ENCODE data around the gene SLC35F6. TPM values are rescaled to one million over a fixed set of nuclear protein-coding genes. Genes with fewer than 3 reads are reported as not detected.
A peak's percentile ranks its signal among the peaks of the same experiment; 100 is the strongest.
"Not testable (repeated sequence)": the region's sequence is repeated elsewhere in the genome, so short reads cannot be mapped to it uniquely, and the experiment has no call there.

The SLC35F6 gene
- total RNA-seq, 1 donor from 2014 or later: 65.5 TPM

DNA sequence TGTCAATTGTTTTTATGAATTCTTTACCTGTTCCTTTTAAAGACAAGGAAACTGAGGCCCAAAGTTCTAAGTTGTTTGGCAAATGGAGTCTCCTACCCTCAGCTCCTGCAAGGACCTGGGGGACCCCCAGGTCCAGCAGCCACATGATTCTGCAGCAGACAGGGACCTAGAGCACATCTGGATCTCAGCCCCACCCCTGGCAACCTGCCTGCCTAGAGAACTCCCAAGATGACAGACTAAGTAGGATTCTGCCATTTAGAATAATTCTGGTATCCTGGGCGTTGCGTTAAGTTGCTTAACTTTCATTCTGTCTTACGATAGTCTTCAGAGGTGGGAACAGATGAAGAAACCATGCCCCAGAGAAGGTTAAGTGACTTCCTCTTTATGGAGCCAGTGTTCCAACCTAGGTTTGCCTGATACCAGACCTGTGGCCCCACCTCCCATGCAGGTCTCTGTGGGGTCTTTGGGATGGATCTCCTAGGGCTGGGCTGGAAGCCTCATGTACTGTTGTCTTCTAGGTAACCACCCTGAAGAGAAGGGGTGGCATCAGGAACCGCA, 16.2 kb downstream of the SLC35F6 start:
- DNase-seq (ENCODE audit: low spot score): no peak

DNA sequence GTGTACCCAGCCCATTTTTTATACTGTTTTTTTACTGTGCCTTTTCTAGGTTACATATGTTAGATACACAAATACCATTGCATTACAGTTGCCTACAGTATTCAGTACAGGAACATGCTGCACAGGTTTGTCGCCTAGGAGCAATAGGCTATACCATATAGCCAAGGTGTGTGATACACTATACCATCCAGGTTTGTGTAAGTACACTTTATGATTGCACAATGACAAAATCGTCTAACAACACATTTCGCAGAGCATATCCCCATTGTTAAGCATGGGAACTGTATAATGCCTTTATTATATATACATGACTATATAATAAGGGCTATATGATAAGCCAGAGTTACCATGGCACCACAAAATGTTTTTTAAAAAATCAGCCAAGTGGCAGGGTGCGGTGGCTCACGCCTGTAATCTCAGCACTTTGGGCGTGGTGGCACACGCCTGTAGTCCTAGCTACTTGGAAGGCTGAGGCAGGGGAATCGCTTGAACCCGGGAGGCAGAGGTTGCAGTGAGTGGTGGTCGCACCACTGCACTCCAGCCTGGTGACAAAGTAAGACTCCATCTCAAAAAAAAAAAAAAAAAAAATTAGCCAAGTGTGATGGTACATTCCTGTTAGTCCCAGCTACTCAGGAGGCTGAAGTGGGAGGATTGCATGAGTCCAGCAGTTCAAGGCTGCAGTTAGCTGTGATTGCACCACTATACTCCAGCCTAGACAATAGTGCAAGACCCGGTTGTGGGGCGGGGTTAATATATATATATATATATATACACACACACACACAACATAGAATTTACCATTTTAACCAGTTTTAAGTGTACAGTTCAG, 19.0 kb downstream of the SLC35F6 start:
- no peak for DNase-seq (ENCODE audit: low spot score)

DNA sequence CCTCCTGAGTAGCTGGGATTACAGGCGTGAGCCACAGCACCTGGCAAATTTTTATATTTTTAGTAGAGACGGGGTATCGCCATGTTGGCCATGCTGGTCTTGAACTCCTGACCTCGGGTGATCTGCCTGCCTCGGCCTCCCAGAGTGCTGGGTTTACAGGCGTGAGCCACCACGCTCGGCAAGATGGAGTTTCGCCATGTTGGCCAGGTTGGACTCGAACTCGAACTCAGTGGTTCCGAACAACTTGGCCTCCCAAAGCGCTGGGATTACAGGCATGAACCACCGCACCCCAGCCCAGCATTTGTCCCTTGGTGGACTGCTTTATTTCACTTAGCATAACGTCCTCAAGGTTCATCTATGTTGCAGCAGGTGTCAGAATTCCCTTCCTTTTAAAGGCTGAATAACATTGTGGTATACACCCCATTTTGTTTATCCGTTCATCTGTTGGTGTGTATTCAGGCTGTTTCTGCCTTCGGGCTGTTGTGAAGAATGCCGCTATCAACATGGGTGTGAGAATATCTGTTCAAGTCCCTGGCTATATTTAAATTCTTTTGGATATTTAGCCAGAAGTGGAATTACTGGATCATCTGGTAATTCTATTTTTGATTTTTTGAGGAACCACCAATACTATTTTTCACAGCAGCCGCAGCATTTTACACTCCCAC, 20.6 kb downstream of the SLC35F6 start:
- DNase-seq (ENCODE audit: low spot score): no peak

DNA sequence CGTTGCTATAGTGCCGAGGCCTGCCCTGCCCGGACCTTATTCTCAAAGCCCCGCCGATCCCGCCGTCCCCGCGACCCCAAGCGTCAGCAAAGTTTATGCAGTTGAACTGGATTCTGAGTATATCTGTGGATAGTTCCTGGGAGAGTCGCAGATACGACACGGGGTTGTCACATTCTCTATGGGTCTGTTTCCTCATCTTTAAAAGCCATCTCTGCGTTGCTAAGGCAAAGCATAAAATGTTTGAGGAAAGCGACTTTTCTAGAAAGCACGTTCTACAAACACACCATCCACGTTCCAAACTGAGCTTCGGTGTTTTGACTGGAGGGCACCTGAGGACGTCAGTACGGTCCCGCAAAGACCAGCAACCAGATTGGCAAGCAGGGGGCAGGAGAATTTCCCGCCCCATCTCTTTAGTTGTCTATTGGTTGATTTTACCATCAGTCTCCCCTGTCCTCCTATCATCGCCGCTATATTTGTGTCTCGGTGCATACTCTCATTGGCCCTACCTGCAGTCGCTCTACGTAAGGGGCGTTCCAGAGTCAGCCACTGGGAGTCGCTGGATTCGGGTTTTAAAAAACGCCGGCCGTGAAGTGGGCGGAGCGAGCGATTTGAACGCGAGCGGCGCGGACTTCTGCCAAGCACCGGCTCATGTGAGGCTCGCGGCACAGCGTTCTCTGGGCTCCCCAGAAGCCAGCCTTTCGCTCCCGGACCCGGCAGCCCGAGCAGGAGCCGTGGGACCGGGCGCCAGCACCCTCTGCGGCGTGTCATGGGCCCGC, 21.5 kb downstream of the SLC35F6 start, which contains the start of gene CENPA:
CENPA (plus strand) TSS at position 626 of the 776 bp plus-strand sequence; CDS start at position 767, 141 bp downstream.
- peak; percentile 96 for DNase-seq (ENCODE audit: low spot score)

DNA sequence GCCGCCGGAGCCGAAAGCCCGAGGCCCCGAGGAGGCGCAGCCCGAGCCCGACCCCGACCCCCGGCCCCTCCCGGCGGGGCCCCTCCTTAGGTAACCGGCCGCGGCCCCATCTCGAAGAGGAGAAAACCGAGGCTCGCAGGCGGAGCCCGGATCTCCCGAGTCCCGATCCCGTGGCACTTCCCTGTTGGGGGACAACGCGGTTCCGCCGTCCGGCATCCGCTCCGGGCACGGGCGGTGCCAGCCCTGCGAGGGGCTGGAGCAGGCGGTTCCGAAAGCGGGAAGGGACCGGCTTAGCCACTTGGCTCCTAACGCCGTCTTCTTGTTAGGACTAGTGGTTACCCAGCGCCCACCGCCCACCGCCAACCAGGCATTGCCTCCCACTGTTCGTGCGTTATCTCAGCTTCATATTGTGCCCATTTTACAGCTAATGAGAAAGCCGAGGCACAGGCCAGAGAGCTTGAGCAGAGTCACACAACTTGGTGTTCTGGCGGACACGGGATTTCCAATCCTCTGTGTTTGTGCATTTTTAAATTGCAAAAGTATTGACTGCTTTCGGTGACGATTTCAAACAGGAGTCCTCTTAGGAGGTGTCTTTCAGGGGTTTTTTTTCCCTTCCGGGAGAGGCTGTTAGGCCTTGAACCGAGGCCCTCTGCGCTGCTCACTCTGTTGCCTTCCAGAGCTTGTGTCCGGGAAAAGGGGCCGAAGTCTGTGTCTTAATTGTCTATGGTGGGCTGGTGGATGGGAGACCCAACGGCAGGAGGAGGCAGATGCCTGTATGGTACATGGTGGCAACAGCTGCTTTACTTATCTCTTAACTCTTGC, 22.3 kb downstream of the SLC35F6 start:
- DNase-seq (ENCODE audit: low spot score): no peak

DNA sequence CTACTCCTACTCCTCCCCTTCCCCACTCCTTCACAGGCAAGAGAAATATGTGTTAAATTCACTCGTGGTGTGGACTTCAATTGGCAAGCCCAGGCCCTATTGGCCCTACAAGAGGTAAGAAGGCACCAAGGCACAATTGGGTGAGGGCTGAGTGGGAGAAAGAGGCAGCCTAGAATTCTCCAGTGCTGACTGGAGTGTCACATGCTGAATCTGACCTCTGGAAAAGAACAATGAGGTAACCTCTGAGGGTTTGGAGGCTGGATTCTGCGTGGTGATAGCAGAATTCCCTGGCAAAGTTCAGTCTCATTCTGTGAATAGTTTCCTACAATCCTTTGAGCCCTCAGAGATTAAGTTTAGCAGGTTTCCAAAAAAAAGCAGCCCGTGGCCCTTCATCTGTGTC, 28.6 kb downstream of the SLC35F6 start:
- no peak for DNase-seq (ENCODE audit: low spot score)

DNA sequence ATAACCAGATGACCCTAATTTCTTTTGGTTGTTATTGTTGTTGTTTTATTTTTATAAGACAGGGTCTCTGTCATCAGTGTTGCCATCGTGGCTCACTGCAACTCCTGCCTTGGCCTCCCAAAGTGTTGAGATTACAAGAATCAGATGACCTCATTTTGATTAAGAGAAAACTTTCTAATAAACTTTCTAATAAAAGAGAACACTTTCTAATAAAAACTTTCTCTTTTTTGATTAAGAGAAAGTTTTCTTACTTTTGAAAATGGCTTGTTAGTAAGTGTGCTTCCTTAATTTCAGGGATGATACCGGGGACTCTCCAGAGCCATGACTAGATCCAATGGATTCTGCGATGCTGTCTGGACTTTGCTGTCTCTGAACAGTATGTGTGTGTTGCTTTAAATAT, 29.4 kb downstream of the SLC35F6 start:
- no peak for DNase-seq (ENCODE audit: low spot score)

DNA sequence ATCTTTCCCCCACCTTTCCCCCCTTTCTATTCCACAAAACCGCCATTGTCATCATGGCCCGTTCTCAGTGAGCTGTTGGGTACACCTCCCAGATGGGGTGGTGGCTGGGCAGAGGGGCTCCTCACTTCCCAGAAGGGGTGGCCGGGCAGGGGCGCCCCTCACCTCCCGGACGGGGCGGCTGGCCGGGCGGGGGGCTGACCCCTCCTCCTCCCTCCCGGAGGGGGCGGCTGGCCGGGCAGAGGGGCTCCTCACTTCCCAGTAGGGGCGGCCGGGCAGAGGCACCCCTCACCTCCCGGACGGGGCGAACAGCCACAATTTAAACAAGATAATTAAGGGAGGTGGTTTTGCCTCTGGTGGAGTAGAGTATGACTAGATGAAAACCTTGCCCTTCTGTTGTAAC, 31.1 kb downstream of the SLC35F6 start:
- DNase-seq (ENCODE audit: low spot score): not testable (repeated sequence)

DNA sequence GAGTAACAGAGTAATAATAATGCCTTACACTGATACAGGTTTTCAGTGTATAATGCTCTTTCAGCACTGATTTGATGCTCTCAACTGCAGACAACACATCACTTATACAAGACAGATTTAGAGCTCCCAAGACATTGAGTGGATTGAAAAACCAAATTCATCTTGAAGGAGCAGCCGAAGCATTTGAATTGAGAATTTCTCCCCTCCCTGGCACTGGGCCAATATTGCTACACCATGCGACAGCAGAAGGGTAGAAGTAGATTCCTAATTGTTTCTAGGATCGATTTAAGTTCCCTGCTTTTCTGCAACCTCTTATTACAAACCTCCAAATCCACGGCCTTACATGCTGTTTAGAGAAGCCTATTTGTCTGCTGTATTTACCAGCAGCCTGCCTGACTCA, 37.2 kb downstream of the SLC35F6 start:
- no peak for DNase-seq (ENCODE audit: low spot score)

DNA sequence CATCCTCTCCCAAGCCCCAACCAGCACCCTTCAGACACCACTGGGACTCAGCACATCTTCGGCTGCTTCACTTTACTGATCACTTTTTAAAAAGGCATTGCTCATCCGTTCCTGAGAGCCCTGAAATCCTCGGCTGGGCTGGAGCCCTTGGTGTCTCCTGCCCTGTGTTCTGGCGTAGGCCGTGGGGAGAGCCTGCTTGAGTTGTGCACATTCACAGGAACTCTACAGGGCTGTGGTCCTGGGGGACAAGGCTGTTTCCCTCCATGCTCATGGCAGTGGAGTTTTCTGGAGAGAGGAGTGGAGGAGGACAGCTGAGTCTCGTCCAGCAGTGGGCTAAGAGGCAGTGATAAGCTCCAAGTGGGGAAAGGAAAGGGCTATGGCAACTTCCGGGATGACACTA, 37.7 kb downstream of the SLC35F6 start:
- DNase-seq (ENCODE audit: low spot score): no peak

DNA sequence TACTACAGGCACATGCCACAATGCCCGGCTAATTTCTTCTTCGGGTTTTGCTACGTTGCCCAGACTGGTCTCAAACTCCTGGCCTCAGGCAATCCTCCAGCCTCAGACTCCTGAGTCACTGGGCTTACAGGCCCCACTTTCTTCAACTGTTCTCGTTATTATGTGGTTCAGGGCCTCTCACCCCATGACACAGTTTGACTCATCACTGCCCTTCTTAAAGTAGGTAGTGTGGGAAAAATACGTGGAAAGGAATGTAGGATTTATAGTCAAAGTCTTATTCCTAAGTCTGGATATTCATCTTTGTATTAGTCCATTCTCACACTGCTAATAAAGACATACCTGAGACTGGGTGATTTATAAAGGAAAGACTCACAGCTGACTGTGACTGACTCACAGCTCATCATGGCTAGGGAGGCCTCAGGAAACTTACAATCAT, 41.2 kb downstream of the SLC35F6 start:
- no peak for DNase-seq (ENCODE audit: low spot score)

DNA sequence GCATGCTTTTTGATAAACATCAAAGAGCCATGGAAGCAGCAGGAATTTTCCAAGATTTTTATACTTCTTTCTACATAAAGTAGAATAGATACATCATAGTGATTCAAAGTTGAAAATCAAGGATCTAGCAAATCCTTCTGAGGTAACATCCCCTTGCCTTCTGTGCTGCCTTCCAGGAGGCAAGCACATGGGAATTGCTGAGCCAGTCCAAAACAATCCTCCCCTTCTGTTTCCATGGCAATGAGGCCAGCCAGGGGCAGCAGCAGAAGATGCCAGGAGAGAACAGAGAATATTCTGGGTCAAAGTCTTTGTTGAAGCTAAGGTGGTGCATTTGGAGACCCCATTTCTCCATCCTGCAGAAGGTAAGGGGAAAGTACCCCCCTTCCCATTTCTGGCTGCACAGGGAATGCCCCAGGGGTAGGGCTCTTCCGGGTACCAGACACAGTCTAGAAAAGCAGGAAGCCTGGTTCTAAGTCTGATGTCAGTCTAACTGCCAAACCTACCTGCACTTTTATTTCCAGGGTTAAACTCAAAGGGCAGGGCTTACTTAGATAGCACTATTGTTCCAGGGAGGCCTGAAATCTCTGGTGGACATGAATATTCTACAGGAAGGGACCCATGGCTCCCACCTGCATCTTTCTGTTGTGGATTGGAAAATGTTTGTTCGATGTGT, 43.8 kb downstream of the SLC35F6 start:
- no peak for DNase-seq (ENCODE audit: low spot score)

DNA sequence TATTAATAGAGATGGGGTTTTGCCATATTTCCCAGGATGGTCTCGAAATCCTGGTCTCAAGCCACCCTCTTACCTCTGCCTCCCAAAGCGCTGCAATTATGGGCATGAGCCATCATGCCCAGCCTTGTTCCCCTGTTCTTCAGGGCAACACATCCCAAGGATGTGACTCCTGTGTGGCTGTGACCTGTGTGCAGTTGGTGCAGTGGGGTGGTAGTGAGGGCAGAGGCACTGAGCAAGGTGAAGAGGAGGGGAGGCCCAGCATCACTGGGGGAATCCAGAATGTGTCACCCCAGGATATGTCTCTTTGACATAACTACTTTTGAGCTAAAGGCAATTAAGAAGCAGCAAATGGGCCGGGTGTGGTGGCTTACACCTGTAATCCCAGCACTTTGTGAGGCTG, 45.1 kb downstream of the SLC35F6 start:
- DNase-seq (ENCODE audit: low spot score): no peak

DNA sequence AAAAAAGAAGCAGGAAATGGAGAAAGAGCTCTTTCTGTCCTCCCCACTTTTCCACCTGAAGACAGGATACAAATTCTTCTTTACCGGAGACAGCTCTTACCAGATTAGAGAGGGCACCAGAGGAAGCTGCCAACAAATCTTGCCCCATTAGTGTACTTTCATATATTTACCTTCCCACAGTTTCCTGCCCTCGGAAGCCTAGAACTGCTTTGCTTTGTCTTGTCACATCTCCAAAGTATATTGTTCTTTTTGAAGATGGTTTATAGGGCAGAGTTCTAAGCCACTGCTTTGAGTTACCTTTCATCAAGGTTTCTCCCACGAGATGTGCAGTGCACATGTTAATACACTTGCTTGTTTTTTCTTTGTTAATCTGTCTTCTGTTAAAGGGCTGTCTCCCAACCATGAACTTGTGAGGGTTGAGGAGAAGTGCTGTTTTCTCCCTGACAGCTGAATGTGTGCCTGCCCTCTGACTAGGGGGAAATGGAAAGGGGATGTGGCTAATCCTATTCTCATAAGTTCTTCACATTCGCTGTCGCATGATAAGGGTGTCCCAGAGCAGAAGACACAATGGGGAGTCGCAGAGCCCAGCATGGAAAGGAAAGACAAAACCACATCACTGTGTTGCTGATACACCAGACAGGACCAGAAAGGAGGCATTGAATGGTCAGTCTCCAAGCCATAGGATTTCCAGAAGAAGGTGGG, 45.9 kb downstream of the SLC35F6 start:
- no peak for DNase-seq (ENCODE audit: low spot score)

DNA sequence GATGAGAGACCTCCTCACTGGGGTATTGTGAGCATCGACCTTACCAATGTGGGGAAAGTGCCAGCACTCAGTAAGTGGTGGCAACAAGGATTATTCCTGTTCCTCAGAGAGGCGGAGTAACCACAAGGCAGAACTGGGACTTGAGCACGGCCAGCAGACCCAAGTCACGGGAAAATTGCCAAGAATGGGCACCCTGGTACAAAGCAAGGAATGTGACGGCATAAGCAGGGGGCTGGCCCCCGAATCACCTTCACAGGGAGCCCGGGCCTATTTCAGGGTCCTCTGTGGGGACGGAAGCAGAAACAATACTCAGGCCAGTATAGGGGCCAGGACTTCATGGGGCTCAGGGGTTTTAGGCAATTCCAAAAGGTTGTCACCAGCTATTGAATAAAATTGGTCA, 47.2 kb downstream of the SLC35F6 start:
- DNase-seq (ENCODE audit: low spot score): no peak

DNA sequence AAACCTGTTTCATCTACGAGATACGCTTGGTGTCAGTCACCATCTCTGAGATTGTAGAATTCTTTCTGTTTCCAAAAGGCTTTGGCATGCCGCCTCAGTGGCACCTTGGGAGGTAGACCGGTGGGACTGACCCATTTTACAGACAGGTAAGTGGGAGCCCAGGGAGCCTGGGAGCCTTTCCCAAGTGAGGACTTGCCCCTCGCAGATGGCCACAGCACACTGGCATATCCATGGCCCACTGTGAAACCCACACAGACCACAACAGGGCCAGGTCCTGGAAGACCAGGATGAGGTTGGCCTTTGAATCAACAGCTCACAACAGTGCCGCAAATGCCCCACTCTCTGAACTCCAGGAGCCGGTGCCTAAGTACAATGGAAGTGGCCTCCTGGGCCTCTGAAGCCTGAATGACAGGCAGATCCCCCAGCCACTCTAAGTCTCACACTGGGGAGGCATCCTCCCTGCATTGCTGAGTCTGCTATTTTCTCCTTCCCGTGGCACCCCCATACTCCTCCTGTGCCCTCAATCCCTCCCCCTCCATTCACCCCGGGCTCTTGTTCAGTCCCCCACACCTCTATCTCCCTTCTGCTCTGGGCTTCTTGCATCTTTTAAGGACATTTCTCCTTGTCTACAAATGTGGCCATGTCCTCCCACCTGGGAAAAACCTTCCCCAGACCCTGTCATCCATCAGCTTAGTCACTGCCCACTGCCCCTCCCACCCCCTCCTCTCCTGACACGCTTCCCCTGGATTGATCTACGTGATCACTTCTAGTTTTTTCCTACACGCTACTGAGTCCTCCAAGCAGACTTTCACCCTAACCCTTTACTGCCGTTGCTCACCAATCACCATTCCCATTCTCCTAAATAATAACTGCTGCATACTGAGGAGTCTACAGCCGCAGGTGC, 48.0 kb downstream of the SLC35F6 start:
- no peak for DNase-seq (ENCODE audit: low spot score)

DNA sequence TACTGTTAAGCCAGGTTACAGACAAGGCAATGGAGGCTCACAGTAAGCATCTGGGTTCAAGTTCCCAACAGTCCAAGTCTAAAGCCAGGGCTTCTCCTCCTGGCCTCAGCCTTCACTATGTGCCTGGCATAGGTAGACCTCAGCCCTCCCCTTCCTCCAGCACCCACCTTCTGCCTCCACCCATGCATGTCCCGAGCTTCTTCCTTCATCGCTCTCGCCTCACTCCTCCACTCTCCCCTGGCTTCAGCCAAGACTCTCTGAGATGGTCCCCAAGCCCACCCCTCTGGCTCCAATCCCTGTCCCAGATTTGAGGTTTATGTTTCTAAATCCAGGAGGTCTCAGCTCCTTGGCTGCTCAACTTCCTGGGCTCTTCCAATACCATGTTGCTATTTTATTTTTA, 48.6 kb downstream of the SLC35F6 start:
- no peak for DNase-seq (ENCODE audit: low spot score)

DNA sequence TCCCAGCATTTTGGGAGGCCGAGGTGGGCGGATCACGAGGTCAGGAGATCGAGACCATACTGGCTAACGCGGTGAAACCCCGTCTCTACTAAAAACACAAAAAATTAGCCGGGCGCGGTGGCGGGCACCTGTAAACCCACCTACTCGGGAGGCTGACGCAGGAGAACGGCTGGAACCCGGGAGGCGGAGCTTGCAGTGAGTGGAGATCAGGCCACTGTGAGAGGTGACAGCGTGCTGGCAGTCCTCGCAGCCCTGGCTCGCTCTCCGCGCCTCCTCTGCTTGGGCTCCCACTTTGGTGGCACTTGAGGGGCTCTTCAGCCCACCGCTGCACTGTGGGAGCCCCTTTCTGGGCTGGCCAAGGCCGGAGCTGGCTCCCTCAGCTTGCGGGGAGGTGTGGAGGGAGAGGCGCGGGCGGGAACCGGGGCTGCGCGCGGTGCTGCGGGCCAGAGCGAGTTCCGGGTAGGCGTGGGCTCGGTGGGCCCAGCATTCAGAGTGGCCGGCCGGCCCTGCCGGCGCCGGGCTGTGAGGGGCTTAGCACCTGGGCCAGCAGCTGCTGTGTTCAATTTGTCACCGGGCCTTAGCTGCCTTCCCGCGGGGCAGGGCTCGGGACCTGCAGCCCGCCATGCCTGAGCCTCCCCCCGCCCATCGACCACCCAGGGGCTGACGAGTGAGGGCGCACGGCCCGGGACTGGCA, 50.1 kb downstream of the SLC35F6 start:
- DNase-seq (ENCODE audit: low spot score): not testable (repeated sequence)

Data from mesenteric fat pad (tissue), 1 donor.